Ovary (tissue), 9 donors: Measurements from ENCODE around the gene NFKBIZ. TPM values are rescaled to one million over a fixed set of nuclear protein-coding genes. Genes with fewer than 3 reads are reported as not detected.

Source experiments
- DNase-seq, 5 donors: peaks; one replicate each; pipeline ENCODE4 v3.0.0-alpha.2; 2019 to 2020
- H3K27ac ChIP-seq, 2 donors: fragments of 200-600 bp; one replicate each; pipeline versions ENCODE4 v1.5.1 to v1.8.0; 2019 to 2022
- H3K27me3 ChIP-seq: fragments of 200-600 bp; one replicate; pipeline ENCODE4 v1.8.0; 2022
- H3K36me3 ChIP-seq: fragments of 200-600 bp; sonication (generic); one replicate; pipeline ENCODE4 v1.5.1; 2019
- H3K4me1 ChIP-seq: one replicate; pipeline ENCODE4 v1.8.1; 2013; ENCODE audit warnings: mild to moderate bottlenecking, moderate library complexity; ENCODE audit not compliant: insufficient read depth
- H3K4me3 ChIP-seq: fragments of 200-600 bp; sonication (generic); one replicate; pipeline ENCODE4 v1.5.1; 2017
- H3K9me3 ChIP-seq, 2 donors: fragments of 200-600 bp in 1 of 2; sonication (generic) in 1 of 2; one replicate each; pipeline versions ENCODE4 v1.5.1 to v1.8.1; 2013 to 2019; ENCODE audit warnings: mild to moderate bottlenecking in 1 of 2, moderate library complexity in 1 of 2
- EP300 ChIP-seq: sonication (generic); formaldehyde crosslinking; IDR thresholded peaks from one replicate; pipeline ENCODE4 v1.6.1; 2017; ENCODE audit warnings: antibody characterized with exemption
- POLR2A ChIP-seq: fragments of 450-650 bp; IDR thresholded peaks from one replicate; pipeline ENCODE4 v1.6.1; 2017; ENCODE audit warnings: antibody characterized with exemption, mild to moderate bottlenecking, moderate library complexity
- WGBS, 3 donors: extraction: QIAGEN DNeasy Blood & Tissue Kit in 1 of 3; methylation state at CpG; one replicate each; pipeline versions ENCODE4 v1.1.5 to v1.1.7; 2013 to 2017; 5-methylcytosine and 5-hydroxymethylcytosine counted together
- intact Hi-C, 4 donors: fragments of 100-400 bp; cut with DNase I; formaldehyde crosslinking; loops; one replicate each; pipeline versions ENCODE4 v1.11.0 to v1.15.1; 2022 to 2023
- polyA plus RNA-seq, 2 donors: library from polyadenylated mRNA; stranded (reverse); fragments of 200-250 nt in 1 of 2; fragments of 350-450 nt in 1 of 2; fragmentation: Illumina TruSeq in 1 of 2; extraction: RNeasy Lipid Tissue Mini Kit (QIAGEN cat#74804) in 1 of 2; gene quantifications; one replicate each; pipeline ENCODE4 v1.2.3, GENCODE V29; 2013 to 2014
- total RNA-seq, 7 donors: library from RNA; depleted of rRNA in 2 of 7; stranded (reverse); fragments of >200 nt in 2 of 7; fragmentation: NEBNext Ultra II Directional in 3 of 7; extraction: Animal tissue kit (Norgen Biotek cat#: 25700) in 3 of 7; gene quantifications; one replicate each; pipeline versions ENCODE4 v1.1.0 to v1.2.4, GENCODE V29; 2016 to 2023
- TF ChIP-seq, protein P1 (sequence below), 3 donors: fragments of 450-650 bp in 2 of 3; fragments of 200-600 bp in 1 of 3; IDR thresholded peaks; one replicate each; pipeline versions ENCODE4 v1.5.1 to v1.8.0; 2016 to 2022; ENCODE audit warnings: antibody characterized with exemption in 3 of 3, mild to moderate bottlenecking in 1 of 3
- donor health status: DM: no; HTN: no; CAD: no; lungs with moderate emphysema.
- donor health status: DM: no; HTN: no; CAD: no.
- donor health status: Bipolar disorder and iron deficiency.
- donor health status: DM: yes; HTN: yes; CAD: no.
- donor health status: DM: no; HTN: no; CAD: no.
- donor health status: DM: yes; HTN: yes; CAD: no.

NFKBIZ gene
- total and polyA plus RNA-seq, 9 donors: 7.5 to 194 (median 42.0) TPM

DNA sequence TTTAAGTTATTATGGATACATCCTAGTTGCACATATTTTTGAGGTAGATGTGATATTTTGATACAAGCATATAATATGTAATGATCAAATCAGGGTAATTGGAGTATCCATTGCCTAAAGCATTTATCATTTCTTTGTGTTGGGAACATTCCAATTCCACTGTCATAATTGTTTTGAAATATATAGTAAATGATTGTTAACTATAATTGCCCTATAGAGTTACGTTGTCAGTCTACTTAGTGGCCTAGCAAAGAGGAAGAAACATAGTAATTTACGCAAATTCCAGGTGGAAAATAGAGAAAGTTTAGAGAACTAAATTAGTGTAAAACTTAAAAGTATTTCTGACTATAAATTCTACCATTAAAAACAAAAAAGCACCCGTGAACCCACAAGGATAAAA lies 45.4 kb upstream of the NFKBIZ start:
- H3K27ac ChIP-seq: no peak overlapping the region
- DNase-seq: no peak
- TF ChIP-seq, protein P1, sequence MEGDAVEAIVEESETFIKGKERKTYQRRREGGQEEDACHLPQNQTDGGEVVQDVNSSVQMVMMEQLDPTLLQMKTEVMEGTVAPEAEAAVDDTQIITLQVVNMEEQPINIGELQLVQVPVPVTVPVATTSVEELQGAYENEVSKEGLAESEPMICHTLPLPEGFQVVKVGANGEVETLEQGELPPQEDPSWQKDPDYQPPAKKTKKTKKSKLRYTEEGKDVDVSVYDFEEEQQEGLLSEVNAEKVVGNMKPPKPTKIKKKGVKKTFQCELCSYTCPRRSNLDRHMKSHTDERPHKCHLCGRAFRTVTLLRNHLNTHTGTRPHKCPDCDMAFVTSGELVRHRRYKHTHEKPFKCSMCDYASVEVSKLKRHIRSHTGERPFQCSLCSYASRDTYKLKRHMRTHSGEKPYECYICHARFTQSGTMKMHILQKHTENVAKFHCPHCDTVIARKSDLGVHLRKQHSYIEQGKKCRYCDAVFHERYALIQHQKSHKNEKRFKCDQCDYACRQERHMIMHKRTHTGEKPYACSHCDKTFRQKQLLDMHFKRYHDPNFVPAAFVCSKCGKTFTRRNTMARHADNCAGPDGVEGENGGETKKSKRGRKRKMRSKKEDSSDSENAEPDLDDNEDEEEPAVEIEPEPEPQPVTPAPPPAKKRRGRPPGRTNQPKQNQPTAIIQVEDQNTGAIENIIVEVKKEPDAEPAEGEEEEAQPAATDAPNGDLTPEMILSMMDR (IDR thresholded peaks at IDR 0.05): no peak
- no peak for TF ChIP-seq POLR2A
- no peak for TF ChIP-seq EP300
- no peaks in the 10 kb centered on the region for H3K9me3 ChIP-seq
- WGBS, 3 donors: 94 to 97% (median 95%) methylated on average over 3 of the region's 3 CpGs
- no peaks in the 10 kb centered on the region for H3K36me3 ChIP-seq
- H3K4me1 ChIP-seq: peaks cover 2% of the 10 kb centered on the region
- H3K27me3 ChIP-seq: no peaks in the 10 kb centered on the region
- intact Hi-C loops: loop anchor here in 1 of 4 donors (10.0 kb wide), 1 partner anchor 731 kb away; no protein-coding TSS in a partner anchor
- no peak overlapping the region for H3K4me3 ChIP-seq

DNA sequence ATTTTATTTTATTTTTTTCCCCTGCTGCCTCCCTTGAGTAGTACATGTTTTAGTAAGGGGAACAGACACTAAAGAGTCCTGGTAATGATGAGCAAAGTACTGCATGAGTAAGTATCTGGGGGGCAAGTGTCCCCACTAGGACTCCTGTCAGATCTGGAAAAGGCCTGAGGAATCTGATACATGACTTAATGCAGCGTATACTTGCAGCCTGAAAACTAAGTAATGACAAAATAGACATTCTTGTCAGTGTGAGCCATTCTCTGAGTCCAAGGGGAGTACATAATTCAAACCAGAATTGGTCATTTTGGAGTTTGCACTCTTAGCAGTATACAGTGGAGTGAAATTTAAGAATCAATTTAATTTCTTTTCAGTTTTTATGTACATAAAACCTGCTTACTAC lies 42.8 kb upstream of the NFKBIZ start:
- 92 to 100% (median 95%) methylated on average over 1 of the region's 1 CpG for WGBS, 3 donors
- H3K4me3 ChIP-seq: no peak overlapping the region
- no peak overlapping the region for H3K27ac ChIP-seq
- DNase-seq: no peak
- H3K4me1 ChIP-seq: peaks cover 2% of the 10 kb centered on the region
- no peaks in the 10 kb centered on the region for H3K36me3 ChIP-seq
- TF ChIP-seq EP300 (no peak), POLR2A (no peak)
- TF ChIP-seq, protein P1 (IDR thresholded peaks at IDR 0.05): no peak
- no peaks in the 10 kb centered on the region for H3K9me3 ChIP-seq
- intact Hi-C loops: loop anchor here in 2 of 4 donors (5.0 to 10.0 kb wide), 2 partner anchors 46 to 728 kb away; no protein-coding TSS in a partner anchor
- H3K27me3 ChIP-seq: no peaks in the 10 kb centered on the region

DNA sequence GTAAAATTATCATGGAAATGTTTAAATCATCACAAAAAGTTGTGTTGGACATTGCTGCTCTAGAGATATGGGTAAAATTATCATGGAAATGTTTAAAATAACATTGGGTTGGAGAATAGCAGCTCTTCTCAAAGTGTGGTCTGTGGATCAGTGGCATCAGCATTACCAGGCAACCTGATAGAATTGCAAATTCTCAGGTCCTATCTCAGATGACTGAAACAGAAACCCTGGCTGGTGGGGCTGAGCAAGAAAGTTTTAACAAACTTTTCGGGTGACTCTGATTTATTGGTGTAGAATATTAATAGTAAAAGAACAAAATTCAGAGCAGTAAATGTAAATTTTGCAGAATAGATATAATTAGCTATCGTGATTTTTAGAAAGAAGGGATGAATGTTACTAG lies 41.4 kb upstream of the NFKBIZ start:
- DNase-seq: no peak
- H3K4me1 ChIP-seq: peaks cover 2% of the 10 kb centered on the region
- no peak overlapping the region for H3K4me3 ChIP-seq
- H3K27ac ChIP-seq: no peak overlapping the region
- intact Hi-C loops: loop anchor here in 2 of 4 donors (5.0 to 10.0 kb wide), 2 partner anchors 44 to 727 kb away; no protein-coding TSS in a partner anchor
- WGBS, 3 donors: 92 to 96% (median 93%) methylated on average over 2 of the region's 2 CpGs
- no peaks in the 10 kb centered on the region for H3K36me3 ChIP-seq
- TF ChIP-seq POLR2A (no peak), EP300 (no peak)
- TF ChIP-seq, protein P1 (IDR thresholded peaks at IDR 0.05): no peak
- H3K9me3 ChIP-seq: no peaks in the 10 kb centered on the region
- no peaks in the 10 kb centered on the region for H3K27me3 ChIP-seq

DNA sequence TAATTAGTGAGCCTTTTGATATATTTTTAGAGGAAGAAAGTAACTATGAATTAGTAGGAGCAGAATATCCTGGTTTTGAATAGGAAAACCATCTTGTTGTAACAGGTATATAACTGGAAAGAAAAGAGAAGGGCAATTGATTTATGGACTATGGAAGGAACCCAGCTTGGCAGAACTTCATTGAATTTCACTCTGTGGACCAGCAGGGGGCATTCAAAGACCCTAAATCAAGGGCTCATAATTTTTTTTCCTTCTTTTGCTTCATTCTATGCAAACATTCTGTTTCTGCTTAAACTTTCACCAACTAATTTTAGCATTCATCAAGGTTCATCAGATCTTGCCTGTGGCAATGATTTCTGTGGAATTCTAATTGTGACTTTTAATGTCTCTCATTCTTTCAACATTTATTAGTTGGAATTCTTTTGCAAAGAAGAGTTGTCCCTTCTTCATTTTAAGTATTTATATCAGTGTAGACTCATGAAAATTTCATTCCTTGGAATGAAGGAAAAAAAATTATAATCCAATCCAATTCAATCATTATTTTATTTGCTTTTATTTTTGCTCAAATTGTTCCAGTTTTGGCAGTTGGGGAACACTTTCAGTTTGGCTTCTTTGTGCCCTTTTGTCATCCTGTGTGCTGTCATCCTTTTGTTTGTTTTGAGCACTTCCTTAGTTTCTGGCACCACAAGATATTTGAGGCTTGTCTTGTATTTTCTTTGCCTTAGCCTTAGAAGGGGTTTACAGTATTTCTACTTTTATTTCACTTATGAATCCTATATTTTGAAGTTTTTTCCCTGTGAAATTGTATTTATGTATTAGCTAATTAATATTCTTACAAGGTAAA lies 39.9 kb upstream of the NFKBIZ start:
- intact Hi-C loops: loop anchor here (2.0 to 10.0 kb wide), 6 partner anchors 43 to 1515 kb away; no protein-coding TSS in a partner anchor

More for the DNA sequence above, 39.9 kb upstream of the NFKBIZ start:
- TF ChIP-seq POLR2A: no peak
- TF ChIP-seq, protein P1 (IDR thresholded peaks at IDR 0.05): peak in 2 of 3 donors; percentile 60 to 77
- no peak overlapping the region for H3K4me3 ChIP-seq
- DNase-seq: peak in 1 of 5 donors; percentile 40
- H3K4me1 ChIP-seq: no peaks in the 10 kb centered on the region
- H3K27me3 ChIP-seq: no peaks in the 10 kb centered on the region
- no peak overlapping the region for H3K27ac ChIP-seq
- no peaks in the 10 kb centered on the region for H3K9me3 ChIP-seq
- no peaks in the 10 kb centered on the region for H3K36me3 ChIP-seq
